KMS-11 (cell line): ENCODE measurements around the gene DNAJA4.

ENCODE experiments used
- H2AFZ ChIP-seq: fragments of 200-600 bp; sonication (generic); 2 replicates; pipeline ENCODE4 v1.6.1; 2016; ENCODE audit warnings: antibody characterized with exemption, mixed run types, low read depth
- H3K27ac ChIP-seq: fragments of 200-600 bp; sonication (generic); 2 replicates; pipeline ENCODE4 v1.6.1; 2016; ENCODE audit warnings: mild to moderate bottlenecking, mixed run types
- H3K27me3 ChIP-seq: fragments of 200-600 bp; sonication (generic); 2 replicates; pipeline ENCODE4 v1.6.1; 2017; ENCODE audit warnings: mild to moderate bottlenecking, low read depth, mixed run types, moderate library complexity; ENCODE audit not compliant: insufficient read depth
- H3K36me3 ChIP-seq: fragments of 200-600 bp; sonication (generic); 2 replicates; pipeline ENCODE4 v1.6.1; 2017; ENCODE audit warnings: mild to moderate bottlenecking, mixed run types; ENCODE audit not compliant: insufficient read depth
- H3K4me1 ChIP-seq: fragments of 200-600 bp; sonication (generic); 2 replicates; pipeline ENCODE4 v1.6.1; 2016; ENCODE audit warnings: mild to moderate bottlenecking, low read depth, mixed run types; ENCODE audit not compliant: poor library complexity, severe bottlenecking
- H3K4me2 ChIP-seq: fragments of 200-600 bp; sonication (generic); 2 replicates; pipeline ENCODE4 v1.7.0; 2016; ENCODE audit warnings: mild to moderate bottlenecking, mixed run types
- H3K4me3 ChIP-seq: fragments of 200-600 bp; sonication (generic); IDR thresholded peaks from 2 replicates; pipeline ENCODE4 v1.6.1; 2017; ENCODE audit warnings: low read depth, low read length, mixed read lengths; ENCODE audit not compliant: insufficient read depth
- H3K79me2 ChIP-seq: fragments of 200-600 bp; sonication (generic); 2 replicates; pipeline ENCODE4 v1.6.1; 2016; ENCODE audit warnings: low read depth, mixed run types; ENCODE audit not compliant: insufficient read depth
- H3K9ac ChIP-seq: fragments of 200-600 bp; sonication (generic); 2 replicates; pipeline ENCODE4 v1.6.1; 2016; ENCODE audit warnings: mild to moderate bottlenecking, mixed run types
- H4K20me1 ChIP-seq: fragments of 200-600 bp; sonication (generic); 2 replicates; pipeline ENCODE4 v1.6.1; 2016; ENCODE audit warnings: mild to moderate bottlenecking, mixed run types; ENCODE audit not compliant: insufficient read depth
- CTCF ChIP-seq: fragments of 200-600 bp; sonication (generic); conservative IDR thresholded peaks from 2 replicates; pipeline ENCODE4 v1.6.1; 2017; ENCODE audit warnings: low read depth, mild to moderate bottlenecking, antibody characterized with exemption, low read length, moderate library complexity, mixed read lengths

The DNAJA4 gene

GRCh38 chr15:78251136-78251535 is 13.2 kb upstream of the DNAJA4 start:
- no peaks in the 10 kb centered on the region for H3K4me1 ChIP-seq
- H2AFZ ChIP-seq = no peak overlapping the region
- H3K9ac ChIP-seq = no peak overlapping the region
- H4K20me1 ChIP-seq = no peaks in the 10 kb centered on the region
- H3K36me3 ChIP-seq = no peaks in the 10 kb centered on the region
- no peak overlapping the region for H3K4me3 ChIP-seq
- TF ChIP-seq CTCF = no peak
- no peak overlapping the region for H3K4me2 ChIP-seq
- H3K27ac ChIP-seq = no peak overlapping the region
- no peaks in the 10 kb centered on the region for H3K27me3 ChIP-seq
- H3K79me2 ChIP-seq = no peaks in the 10 kb centered on the region

DNA sequence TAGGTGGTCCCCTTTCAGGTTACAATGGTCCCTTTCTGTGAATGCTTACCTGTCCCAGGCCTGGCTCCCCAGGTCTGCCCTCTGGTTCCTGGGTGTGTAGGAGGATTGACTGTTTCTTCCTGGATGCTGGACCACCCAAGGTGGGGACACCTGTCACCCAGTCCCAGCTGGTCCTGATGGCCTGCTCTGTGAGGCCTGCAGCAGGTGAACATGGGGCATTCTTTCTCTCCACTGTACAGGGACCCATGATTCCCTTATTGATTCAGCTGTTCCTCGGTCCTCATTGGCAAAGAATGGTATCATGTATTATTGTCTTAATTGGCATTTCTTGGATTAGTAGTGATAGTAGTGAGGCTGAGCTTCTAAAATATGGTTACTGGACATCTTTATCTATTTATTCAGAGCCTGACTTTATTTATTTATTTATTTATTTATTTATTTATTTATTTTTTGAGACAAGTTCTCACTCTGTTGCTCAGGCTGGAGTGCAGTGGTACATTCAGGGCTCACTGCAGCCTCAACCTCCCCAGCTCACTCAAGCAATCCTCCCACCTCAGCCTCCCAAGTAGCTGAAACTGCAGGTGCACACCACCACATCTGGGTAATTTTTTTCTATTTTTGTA is 8.8 kb upstream of the DNAJA4 start:
- Histone ChIP-seq H4K20me1 (no peaks in the 10 kb centered on the region), H3K79me2 (no peaks in the 10 kb centered on the region), H3K27me3 (no peaks in the 10 kb centered on the region), H3K27ac (no peak overlapping the region), H3K36me3 (no peaks in the 10 kb centered on the region), H3K4me2 (no peak overlapping the region), H2AFZ (no peak overlapping the region), H3K4me3 (no peak overlapping the region), H3K9ac (no peak overlapping the region), H3K4me1 (no peaks in the 10 kb centered on the region)
- no peak for TF ChIP-seq CTCF

DNA sequence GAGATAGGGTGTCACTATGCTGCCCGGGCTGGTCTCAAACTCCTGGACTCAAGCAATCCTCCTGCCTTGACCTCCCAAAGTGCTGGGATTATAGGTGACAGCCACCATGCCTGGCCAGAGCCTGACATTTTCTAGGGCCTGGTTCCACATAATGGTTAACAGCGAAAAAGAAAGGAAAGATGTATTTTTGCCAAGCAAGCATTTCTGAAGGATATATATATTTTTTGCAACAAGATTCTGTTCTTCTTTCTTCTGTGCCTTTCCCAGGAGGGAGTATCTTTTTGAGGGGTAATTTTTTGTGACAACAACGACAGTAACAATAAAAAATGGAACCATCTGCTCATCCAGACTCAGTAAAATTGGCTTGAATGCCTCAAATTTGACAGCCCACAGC is 8.3 kb upstream of the DNAJA4 start:
- TF ChIP-seq CTCF = no peak

GRCh38 chr15:78257681-78258080 is 6.7 kb upstream of the DNAJA4 start:
- Histone ChIP-seq H2AFZ (no peak overlapping the region), H3K79me2 (no peaks in the 10 kb centered on the region), H3K9ac (no peak overlapping the region), H3K27ac (no peak overlapping the region), H3K4me3 (no peak overlapping the region), H3K36me3 (no peaks in the 10 kb centered on the region), H3K27me3 (no peaks in the 10 kb centered on the region), H3K4me1 (no peaks in the 10 kb centered on the region), H3K4me2 (no peak overlapping the region), H4K20me1 (no peaks in the 10 kb centered on the region)
- no peak for TF ChIP-seq CTCF

More for the DNA sequence above, 8.3 kb upstream of the DNAJA4 start:
- Histone ChIP-seq H3K27me3 (no peaks in the 10 kb centered on the region), H3K4me2 (no peak overlapping the region), H3K36me3 (no peaks in the 10 kb centered on the region), H3K4me1 (no peaks in the 10 kb centered on the region), H2AFZ (no peak overlapping the region), H3K4me3 (no peak overlapping the region), H3K9ac (no peak overlapping the region), H3K79me2 (no peaks in the 10 kb centered on the region), H3K27ac (no peak overlapping the region), H4K20me1 (no peaks in the 10 kb centered on the region)
